COLO668 (cell line): Measurements from ENCODE around the gene CLEC6A.
"Not testable (repeated sequence)": the region's sequence is repeated elsewhere in the genome, so short reads cannot be mapped to it uniquely, and the experiment has no call there.

Source experiments
- DNase-seq: peaks from one replicate; lab custom pipeline; 2025; ENCODE audit not compliant: unreplicated experiment; lab: John Stamatoyannopoulos, UW

The CLEC6A gene

DNA sequence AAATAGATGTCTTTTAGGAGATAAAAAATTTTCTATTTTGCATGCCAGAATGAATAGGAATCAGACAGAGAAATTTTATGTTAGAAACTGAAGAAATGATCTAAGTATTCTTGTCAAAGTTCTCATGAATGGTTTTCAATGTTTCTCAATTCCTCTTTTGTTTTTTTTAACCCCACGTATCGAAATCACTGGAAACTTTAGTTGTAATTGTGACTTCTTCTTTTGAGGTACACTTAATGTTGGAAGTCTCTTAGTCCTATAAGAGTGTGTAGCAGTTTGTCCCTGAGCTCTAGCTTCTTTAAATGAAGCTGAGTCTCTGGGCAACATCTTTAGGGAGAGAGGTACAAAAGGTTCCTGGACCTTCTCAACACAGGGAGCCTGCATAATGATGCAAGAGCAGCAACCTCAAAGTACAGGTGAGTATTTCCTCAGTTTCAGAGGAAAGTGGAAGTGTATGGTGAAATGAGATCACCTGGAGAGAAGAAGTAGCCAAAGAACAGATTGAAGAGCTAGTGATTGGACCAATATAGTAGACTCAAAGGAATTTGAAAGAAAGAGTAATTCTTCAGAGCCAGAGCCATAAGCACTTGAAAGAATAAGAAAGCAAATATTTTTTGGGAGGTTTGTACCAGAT is at the start of gene CLEC6A:
Gene CLEC6A, plus strand, starts transcription at position 236 of the 634 bp plus-strand sequence. Its CDS starts 150 bp downstream, at position 386.
- DNase-seq, result no peak

DNA sequence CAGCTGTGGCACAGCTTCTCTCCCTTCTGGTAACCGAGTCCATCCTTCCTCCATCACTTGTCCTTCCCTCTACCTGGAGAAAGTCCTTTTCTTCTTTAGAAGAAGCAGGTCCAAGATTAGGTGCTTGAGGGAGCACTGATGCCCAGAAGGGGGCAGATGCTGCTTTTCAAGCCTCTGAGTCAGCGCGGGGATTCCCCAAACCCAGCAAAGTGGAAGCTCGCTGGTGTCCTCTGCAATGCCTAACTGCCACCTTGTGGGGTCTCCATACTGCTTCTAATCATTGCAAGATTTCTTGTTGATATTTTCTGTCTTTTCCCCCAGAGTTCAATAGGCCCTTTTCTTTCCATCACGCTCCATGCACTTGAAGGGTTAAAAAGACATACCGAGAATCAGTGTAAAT is 36.2 kb upstream of the CLEC6A start:
- not testable (repeated sequence) for DNase-seq

DNA sequence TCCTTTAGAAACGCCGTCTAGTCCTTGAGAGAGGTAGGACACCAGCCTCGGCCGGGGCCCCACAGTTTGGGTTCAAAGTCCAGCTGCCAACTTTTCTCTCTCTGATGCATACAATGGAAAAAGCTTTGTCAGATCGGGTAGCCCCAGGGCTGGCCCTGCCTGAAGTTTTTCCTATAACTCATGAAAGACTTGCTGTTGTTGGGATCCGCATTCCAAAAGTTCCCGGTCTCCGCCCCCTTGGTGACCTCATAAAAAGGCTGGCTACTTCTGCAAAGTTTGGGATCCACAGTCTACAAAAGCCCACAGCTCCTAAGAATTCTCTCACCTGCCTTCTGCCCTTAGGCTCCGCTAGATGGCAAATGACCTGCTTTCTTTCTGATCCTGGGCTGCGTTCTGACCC is 35.3 kb upstream of the CLEC6A start:
- no peak for DNase-seq

DNA sequence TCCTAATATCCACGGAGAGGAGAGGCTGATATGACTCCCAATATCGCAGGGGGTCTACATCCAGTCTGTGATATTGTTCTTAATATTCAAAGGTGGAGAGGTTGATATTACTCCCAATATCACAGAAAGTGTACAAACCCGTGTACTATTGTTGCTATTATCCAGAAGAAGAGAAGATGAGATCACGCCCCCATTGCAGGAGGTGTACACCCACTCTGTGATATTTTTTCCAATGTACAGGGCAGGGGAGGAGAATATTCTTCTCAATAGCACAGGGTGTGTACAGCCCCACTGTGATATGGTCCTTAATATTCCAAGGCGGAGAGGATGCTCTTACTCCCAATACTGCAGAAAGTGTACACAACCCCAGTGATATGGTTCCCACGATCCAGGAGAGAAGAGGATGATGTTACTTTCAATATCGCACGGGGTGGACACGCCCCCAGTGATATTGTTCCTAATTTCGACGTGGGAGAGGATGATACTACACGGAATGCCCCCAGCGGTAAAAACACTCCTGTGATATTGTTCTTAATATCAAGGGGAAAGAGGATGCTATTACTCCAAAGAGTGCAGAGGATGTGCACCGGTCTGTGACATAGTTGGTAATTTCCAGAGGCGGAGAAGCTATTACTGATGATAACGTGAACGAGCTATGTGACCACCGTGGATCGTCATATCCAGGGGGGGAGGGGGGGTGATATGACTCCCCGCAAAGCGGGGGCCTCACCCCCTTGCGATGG is 11.1 kb upstream of the CLEC6A start:
- DNase-seq, result not testable (repeated sequence)

DNA sequence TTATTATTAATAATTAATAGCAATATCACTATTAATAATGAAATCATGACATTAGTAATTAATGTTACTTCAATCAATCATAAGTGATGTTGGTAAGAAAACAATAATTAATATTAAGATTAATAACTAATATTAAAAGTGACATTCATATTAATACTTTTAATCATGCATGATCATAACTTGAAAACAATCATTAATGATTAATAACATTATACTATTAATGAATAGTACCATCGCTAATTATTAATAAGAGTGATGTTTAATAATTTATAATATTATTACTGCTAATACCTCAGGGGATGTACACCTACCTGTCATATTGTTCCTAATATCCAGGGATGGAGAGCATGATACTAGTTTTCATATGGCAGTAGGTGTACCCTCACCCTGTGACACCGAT is 10.0 kb upstream of the CLEC6A start:
- DNase-seq, result no peak

DNA sequence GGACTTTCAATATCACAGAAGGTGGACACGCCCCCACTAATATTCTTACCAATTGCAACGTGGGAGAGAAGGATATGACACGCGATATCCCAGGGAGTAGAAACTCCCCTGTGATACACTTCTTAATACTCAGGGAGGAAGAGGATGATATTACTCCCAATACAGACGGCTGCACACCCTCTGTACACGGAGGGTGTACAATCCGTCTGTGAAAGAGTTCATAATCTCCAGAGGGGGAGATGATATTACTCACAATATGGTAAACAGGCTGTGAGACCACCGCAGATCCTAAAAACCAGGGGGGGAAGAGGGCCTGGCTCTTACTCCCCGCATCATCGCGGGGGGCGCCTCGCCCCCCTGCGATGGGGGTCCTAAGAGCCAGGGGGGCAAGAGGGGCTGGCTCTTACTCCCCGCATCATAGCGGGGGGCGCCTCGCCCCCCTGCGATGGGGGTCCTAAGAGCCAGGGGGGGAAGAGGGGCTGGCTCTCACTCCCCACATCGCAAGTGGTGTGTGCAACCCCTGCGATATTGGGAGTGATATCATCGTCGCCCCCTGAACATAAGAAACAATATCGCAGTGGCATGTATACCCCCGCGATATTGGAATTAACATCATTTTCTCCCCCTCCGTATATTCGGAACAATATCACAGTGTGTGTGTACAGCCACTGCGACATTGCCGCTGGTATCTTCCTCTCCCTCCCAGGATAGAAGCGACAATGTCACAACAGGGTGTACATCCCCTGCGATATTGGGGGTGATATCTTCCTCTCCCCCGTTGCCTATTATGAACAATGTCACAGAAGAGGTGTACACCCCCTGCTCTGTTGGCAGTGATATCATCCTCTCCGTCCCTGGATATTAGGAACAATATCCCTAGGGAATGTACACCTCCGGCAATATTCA is 8.9 kb upstream of the CLEC6A start:
- no peak for DNase-seq

DNA sequence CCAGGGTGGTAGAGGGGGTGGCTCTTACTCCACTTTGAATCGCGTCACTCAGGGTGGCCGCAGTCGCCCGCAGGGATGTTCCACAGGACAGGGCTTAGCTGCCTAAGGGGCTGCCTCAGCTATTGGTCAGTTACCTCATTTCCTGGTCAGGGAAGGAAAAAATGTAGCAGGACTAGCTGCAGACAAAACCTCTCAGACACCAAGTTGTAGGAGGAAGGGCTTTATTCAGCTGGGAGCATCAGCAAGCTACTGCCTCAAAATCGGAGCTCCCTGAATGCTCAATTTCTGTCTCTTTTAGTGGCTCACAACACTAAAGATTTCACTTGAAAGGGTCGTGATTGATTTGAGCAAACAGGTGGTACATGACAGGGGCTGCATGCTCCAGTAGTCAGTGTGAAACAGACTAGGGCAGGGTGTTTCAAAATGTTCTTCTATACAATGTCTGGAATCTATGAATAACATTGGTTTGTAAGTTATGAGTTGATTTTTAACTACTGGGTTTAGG is 6.4 kb upstream of the CLEC6A start:
- DNase-seq, result no peak

DNA sequence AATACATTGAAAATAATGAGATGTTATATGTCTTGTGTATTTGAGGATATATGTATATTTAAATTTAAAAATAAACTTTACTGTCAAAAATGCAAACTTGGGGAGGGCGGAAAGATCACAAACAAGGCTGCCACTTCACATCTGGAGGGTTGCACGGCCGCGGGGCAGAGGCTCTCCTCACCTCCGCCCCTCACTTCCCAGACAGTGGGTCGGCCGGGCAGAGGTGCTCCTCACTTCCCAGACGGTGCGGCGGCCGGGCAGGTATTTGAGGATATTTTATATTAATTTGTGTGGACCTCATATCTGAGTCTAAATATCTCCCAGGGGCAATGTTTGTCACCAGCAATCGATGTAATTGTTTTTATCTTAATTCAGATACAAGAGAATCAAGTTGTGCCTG is 3.7 kb upstream of the CLEC6A start:
- DNase-seq, result no peak

DNA sequence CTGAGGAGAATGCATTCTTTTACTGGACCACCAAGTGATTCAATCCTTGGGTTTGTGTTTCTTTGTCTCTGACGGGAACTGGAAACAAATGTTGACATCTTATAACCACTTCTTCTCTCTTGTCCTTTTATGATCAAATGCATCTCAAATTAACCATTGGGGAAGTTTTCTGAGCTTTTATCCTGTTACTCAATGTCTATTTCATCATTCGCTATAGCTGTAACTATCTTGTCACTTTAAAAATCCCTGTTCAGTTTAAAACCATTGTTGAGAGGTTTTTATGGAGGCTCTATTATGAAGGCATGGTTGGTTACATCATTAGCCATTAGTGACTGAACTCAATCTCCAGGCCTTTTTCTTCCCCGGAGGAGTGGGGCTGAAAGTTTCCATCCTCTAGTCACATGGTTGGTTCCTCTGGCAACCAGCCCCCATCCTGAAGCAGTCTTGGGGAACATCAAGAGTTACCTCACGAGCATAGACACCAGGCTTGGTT is 2.7 kb upstream of the CLEC6A start:
- no peak for DNase-seq

DNA sequence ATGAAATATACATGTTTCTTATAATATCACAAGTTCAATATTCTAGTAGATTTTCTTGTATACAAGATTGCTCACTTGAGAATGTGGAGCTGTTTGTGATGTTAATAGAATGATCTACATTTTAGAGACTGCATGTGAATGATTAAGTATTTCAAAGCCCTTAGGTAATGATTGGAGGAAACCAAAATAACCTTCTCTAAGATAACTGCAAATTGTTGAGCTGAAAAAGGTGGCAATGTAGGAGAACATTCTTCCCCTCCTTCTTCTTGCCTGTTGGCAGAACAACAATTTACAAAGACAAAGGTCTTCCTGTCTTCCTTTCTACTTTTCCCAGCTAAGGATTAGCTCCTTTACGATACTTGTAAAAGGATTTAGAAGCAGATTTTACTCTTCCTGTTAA is 2.0 kb upstream of the CLEC6A start:
- DNase-seq, result no peak

DNA sequence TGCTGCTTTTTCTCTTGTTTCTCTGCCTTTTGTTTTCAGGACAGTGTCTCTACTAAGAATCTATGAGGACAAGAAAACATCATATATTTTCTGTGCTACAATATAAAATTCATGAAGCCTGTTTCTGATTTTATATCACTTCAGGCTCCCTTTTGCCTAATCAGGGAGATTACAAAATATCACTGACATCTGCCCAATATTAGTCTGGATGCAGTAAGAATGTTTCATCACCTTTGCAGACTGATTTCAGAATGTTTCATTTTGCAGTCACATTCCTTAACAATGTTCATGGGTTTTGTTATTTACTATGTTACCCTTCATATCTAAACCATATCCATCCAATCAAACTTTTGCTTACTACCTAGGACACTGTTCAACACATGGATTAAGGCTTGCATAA is 491 bp upstream of the CLEC6A start:
- no peak for DNase-seq

DNA sequence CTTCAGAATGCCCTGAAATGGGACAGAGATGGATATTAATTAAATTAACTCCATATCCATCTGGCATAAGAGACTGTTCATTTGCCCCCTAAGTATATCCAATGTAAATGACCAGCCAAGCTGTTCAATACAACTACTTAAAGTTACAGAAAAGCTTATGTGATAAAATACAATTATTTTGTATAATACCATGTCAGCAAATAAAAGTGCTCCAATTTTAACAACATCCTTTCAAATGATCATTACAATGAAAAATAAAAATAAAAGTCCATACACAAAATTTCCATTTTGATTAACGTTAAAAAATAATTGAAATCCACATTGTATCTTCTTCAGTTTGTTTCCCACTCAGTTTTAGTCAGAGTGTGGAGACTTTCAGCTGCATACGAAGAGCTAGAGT is 5.7 kb downstream of the CLEC6A start:
- no peak for DNase-seq

DNA sequence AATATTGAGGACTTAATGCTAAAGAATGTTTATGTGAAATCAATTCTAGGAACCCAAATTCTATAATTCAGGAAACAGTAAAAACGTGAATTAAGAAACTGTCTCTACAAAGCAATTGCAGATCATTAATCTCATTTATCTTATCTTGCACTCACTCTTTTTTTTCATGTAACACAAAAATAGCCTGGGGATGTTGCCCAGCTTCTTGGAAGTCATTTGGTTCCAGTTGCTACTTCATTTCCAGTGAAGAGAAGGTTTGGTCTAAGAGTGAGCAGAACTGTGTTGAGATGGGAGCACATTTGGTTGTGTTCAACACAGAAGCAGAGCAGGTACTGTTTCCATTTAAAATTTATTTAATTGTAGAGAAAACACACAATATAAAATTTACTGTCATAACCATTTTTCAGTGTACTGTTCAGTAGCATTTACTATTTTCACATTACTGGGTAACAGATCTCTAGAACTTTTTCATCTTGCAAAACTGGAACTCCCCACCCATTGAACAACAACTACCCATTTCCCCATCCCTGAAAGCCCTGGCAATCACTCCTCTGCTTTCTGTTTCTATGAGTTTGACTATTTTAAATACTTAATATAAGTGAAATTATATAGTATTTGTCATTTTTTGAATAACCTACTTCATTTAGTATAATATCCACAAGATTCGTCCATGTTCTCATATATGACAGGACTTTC is 9.7 kb downstream of the CLEC6A start:
- no peak for DNase-seq

DNA sequence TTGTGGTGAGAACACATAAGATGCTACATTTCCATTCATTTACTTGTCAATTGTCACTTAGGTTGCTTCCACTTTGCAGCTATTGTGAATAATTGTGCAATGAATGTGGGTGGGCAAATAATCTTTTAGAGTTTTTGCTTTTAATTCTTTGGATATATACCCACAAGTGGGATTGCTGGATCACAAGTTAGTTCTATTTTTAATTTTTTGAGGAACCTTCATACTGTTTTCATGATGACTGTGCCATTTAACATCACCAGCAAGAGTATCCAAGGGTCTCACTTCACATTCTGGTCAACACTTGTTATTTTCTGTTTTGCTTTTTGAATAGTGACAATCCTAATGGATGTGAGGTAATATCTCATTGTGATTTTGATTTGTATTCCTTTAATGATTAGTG is 10.5 kb downstream of the CLEC6A start:
- no peak for DNase-seq

DNA sequence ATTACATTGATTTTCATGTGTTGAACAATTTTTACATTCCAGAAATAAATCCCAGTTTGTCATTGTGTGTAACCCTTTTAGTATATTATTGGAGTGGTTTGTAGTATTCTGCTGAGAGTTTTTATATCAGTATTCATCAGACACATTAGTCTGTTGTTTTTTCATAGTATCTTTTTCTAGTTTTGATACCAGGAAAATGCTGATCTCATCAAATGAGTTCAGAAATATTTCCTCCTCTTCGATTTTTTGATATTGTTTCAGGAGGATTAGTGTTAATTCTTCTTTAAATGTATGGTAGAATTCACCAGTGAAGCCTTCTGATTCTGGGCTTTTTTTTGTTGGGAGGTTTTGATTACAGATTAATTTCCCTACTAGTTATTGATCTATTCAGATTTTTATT is 15.3 kb downstream of the CLEC6A start:
- DNase-seq, result no peak

DNA sequence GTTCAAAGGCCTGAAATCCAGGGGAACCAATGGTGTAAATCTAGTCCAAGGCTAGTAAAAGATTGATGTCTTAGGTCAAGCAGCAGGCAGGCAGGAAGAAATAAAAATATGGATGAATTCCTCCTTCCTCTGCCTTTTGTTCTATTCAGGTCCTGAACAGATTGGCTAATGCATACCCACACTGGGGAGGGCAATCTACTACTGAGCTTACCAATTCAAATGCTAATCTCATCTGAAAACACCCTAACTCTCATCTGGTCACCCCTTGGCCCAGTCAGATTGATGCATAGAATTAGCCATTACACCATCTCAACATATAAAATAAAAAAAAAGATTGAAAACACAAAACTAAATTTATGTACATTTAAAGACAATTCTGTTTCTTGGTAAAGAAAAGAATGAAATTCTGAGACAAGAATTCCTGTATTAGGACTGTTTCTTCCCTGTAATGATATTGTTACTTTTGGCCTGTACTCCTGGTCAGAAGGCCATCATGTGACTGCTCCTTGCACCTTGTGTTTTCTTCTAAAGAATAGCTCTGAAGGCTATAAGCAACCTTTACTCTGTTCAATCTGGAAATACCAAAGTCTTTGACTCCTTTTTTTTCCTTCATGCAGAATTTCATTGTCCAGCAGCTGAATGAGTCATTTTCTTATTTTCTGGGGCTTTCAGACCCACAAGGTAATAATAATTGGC is 19.9 kb downstream of the CLEC6A start:
- no peak for DNase-seq

DNA sequence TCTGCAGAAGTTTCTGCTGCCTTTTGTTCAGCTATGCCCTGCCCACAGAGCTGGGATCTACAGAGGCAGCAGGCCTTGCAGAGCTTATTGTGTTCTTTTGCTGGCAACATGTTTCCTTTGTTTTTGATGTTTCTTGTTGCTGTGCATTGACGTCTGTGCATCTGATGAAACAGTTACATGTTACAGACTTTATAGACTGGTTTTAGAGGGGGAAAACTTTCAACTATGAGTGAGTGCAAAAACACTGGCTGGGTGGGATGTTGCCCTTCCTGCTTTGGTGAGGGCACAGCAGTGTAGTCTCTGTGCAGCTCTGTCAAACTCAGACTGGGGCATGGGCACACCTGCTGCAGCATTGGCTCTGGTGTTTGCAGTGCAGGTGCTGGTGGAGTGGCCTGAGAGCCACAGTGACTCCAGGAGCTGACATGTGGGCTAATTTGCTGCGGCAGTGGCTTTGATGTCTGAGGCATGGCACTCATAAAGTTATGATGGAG is 26.9 kb downstream of the CLEC6A start:
- no peak for DNase-seq

DNA sequence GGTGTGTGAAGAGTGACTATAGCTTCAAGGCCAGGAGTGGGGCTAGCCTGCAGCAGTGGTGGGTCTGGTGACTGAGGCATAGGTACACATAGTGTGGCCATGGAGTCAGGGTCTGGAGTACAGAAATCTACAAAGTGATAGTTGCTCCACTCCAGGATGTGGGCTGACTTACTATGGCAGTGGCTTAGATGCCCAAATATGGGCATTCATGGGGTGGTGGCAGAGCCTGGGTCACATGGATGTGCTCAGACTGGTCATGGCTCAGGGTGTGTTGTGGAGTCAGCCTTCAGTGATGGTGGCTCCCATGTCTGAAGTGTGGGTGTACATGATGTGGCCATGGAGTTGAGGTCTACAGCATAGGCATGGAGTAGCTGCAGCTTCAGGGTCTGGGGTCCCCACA is 27.3 kb downstream of the CLEC6A start:
- DNase-seq, result no peak

DNA sequence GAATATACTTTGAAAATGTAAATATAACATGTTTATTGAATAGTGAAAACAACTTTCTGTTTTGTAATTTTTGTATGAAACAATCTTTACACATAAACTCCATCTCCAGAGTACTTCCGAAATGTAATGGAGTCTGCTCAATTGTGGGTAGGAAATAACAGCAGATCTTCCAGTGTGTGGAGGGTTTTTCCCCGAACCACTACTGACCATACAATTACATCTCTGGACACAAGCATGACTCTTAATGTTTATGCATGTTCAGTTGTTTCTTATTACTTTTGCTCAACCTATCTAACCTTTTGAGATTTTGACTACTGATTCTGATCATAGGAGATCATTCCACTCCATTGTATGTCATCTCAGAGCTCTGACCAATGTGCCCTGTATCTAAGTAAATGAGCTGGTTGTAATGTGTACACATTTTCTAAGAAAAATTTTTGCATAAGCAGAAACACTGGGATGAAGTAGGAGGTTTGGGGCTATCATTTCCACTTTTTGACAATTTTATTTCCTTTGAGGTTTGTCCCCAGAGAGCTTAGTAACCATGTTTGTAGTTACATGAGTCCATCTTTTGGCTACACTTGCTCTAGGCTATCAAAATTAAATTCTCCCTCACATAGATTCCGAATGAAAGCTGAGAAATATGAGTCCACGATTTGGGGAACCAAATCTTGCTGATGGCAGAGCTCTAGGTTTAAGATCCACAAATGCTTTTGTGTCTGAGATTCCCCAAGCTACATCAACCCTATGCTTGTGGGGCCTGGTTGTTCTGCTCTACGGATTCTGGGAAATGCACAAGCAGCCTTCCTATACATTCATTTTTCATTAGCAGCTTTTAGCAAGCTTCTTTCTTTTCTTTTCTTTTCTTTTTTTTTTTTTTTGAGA is 36.1 kb downstream of the CLEC6A start:
- DNase-seq, result no peak
